HEK293T (cell line): ENCODE data around the gene PROSER1.
"Not testable (repeated sequence)": the region's sequence is repeated elsewhere in the genome, so short reads cannot be mapped to it uniquely, and the experiment has no call there.

Experiments used
- CTCF ChIA-PET: fragments of 350-600 bp; formaldehyde crosslinking; extraction: SDS; loops from one replicate; lab custom pipeline; 2021; ENCODE audit warnings: antibody characterized with exemption, inconsistent platforms; lab: Yijun Ruan, JAX
- POLR2A ChIA-PET: fragments of 350-600 bp; formaldehyde crosslinking; extraction: SDS; loops from one replicate; lab custom pipeline; 2020; ENCODE audit warnings: antibody characterized with exemption, inconsistent platforms; lab: Yijun Ruan, JAX
- DNase-seq: peaks from one replicate; pipeline ENCODE4 v3.0.0; 2012; ENCODE audit warnings: mixed read lengths; ENCODE audit errors: extremely low spot score
- ARNT ChIP-seq: fragments of 450-650 bp; IDR thresholded peaks from 2 replicates; pipeline ENCODE4 v1.6.1; 2017; ENCODE audit warnings: mild to moderate bottlenecking
- BHLHE40 ChIP-seq: fragments of 450-650 bp; IDR thresholded peaks from 2 replicates; pipeline ENCODE4 v1.6.1; 2016; ENCODE audit warnings: mild to moderate bottlenecking, moderate library complexity, borderline replicate concordance
- CTBP1 ChIP-seq: fragments of 450-650 bp; IDR thresholded peaks from 2 replicates; pipeline ENCODE4 v1.6.1; 2016; ENCODE audit warnings: borderline replicate concordance
- ELF4 ChIP-seq: fragments of 450-650 bp; IDR thresholded peaks from 2 replicates; pipeline ENCODE4 v1.6.1; 2017; ENCODE audit warnings: antibody characterized with exemption
- FOXA1 ChIP-seq: fragments of 450-650 bp; IDR thresholded peaks from 2 replicates; pipeline ENCODE4 v1.6.1; 2016; ENCODE audit warnings: mild to moderate bottlenecking
- FOXK2 ChIP-seq: fragments of 450-650 bp; IDR thresholded peaks from 2 replicates; pipeline ENCODE4 v1.6.1; 2016; ENCODE audit warnings: mild to moderate bottlenecking
- FOXM1 ChIP-seq: fragments of 450-650 bp; IDR thresholded peaks from 2 replicates; pipeline ENCODE4 v1.6.1; 2017; ENCODE audit warnings: mild to moderate bottlenecking, borderline replicate concordance
- HDGF ChIP-seq: fragments of 450-650 bp; IDR thresholded peaks from 2 replicates; pipeline ENCODE4 v1.6.1; 2017; ENCODE audit warnings: antibody characterized with exemption, borderline replicate concordance
- L3MBTL2 ChIP-seq: fragments of 450-650 bp; conservative IDR thresholded peaks from 2 replicates; pipeline ENCODE4 v1.6.1; 2016; ENCODE audit warnings: mild to moderate bottlenecking
- LEF1 ChIP-seq: fragments of 450-650 bp; IDR thresholded peaks from 2 replicates; pipeline ENCODE4 v1.6.1; 2017; ENCODE audit warnings: mild to moderate bottlenecking, borderline replicate concordance
- NFRKB ChIP-seq: fragments of 450-650 bp; IDR thresholded peaks from 2 replicates; pipeline ENCODE4 v1.6.1; 2016; ENCODE audit warnings: mild to moderate bottlenecking, moderate library complexity
- PKNOX1 ChIP-seq: fragments of 450-650 bp; IDR thresholded peaks from 2 replicates; pipeline ENCODE4 v1.6.1; 2016
- SP1 ChIP-seq: fragments of 450-650 bp; IDR thresholded peaks from 2 replicates; pipeline ENCODE4 v1.6.1; 2017
- SUZ12 ChIP-seq: fragments of 450-650 bp; IDR thresholded peaks from 2 replicates; pipeline ENCODE4 v1.6.1; 2016; ENCODE audit warnings: mild to moderate bottlenecking
- TARDBP ChIP-seq: fragments of 450-650 bp; IDR thresholded peaks from 2 replicates; pipeline ENCODE4 v1.6.1; 2016
- ZNF384 ChIP-seq: fragments of 450-650 bp; IDR thresholded peaks from 2 replicates; pipeline ENCODE4 v1.6.1; 2016

Gene PROSER1

GRCh38 chr13:39016787-39017186 lies 21.1 kb downstream of the PROSER1 start:
- ChIA-PET POLR2A (no interaction called here), CTCF (no interaction called here)
- DNase-seq, result peak; percentile 43
- TF ChIP-seq FOXA1 (no peak), LEF1 (no peak), ARNT (no peak), FOXM1 (no peak), ZNF384 (no peak), ELF4 (no peak), L3MBTL2 (no peak), NFRKB (no peak), CTBP1 (no peak), PKNOX1 (no peak)

GRCh38 chr13:39016087-39016486 lies 21.8 kb downstream of the PROSER1 start:
- CTCF ChIA-PET, result no interaction called here
- TF ChIP-seq SP1 (no peak), ARNT (no peak), SUZ12 (no peak), ZNF384 (no peak), NFRKB (no peak), L3MBTL2 (no peak), CTBP1 (no peak), PKNOX1 (no peak), BHLHE40 (no peak), HDGF (no peak), ELF4 (no peak), LEF1 (no peak), FOXA1 (no peak), TARDBP (no peak), FOXK2 (no peak), FOXM1 (no peak)
- POLR2A ChIA-PET, result no interaction called here
- DNase-seq, result no peak

GRCh38 chr13:39013462-39013861 lies 24.4 kb downstream of the PROSER1 start:
- CTCF ChIA-PET, result no interaction called here
- no peak for DNase-seq
- POLR2A ChIA-PET, result no interaction called here
- TF ChIP-seq BHLHE40 (no peak), ARNT (no peak), HDGF (no peak), PKNOX1 (no peak), LEF1 (no peak), L3MBTL2 (no peak), NFRKB (no peak), SP1 (no peak), ZNF384 (no peak), FOXM1 (no peak), TARDBP (no peak), ELF4 (no peak), FOXK2 (no peak), SUZ12 (no peak), CTBP1 (no peak), FOXA1 (no peak)

GRCh38 chr13:39012608-39013007 lies 25.3 kb downstream of the PROSER1 start:
- DNase-seq, result peak; percentile 19

GRCh38 chr13:39006371-39007111 lies 31.3 kb downstream of the PROSER1 start:
- DNase-seq, POLR2A ChIA-PET, CTCF ChIA-PET: not testable (repeated sequence)

More at GRCh38 chr13:39012608-39013007, 25.3 kb downstream of the PROSER1 start:
- TF ChIP-seq HDGF (no peak), SUZ12 (no peak), FOXM1 (no peak), ZNF384 (no peak)
- ChIA-PET POLR2A (no interaction called here), CTCF (no interaction called here)

- POLR2A ChIA-PET, result no interaction called here
- DNase-seq, result no peak
- CTCF ChIA-PET, result no interaction called here
- TF ChIP-seq NFRKB (no peak), FOXK2 (no peak), ARNT (no peak), BHLHE40 (no peak), HDGF (no peak), FOXM1 (no peak), LEF1 (no peak), TARDBP (no peak), PKNOX1 (no peak), SP1 (no peak), ELF4 (no peak), SUZ12 (no peak), L3MBTL2 (no peak), CTBP1 (no peak), FOXA1 (no peak), ZNF384 (no peak)
Measured at GRCh38 chr13:38998739-38999138, 39.1 kb downstream of the PROSER1 start.
